ENCODE data around the gene TOLLIP. TPM values are rescaled to one million over a fixed set of nuclear protein-coding genes. Genes with fewer than 3 reads are reported as not detected.

Gene TOLLIP
- total RNA-seq, 1 donor from 2014 or later: 71.1 TPM

DNA sequence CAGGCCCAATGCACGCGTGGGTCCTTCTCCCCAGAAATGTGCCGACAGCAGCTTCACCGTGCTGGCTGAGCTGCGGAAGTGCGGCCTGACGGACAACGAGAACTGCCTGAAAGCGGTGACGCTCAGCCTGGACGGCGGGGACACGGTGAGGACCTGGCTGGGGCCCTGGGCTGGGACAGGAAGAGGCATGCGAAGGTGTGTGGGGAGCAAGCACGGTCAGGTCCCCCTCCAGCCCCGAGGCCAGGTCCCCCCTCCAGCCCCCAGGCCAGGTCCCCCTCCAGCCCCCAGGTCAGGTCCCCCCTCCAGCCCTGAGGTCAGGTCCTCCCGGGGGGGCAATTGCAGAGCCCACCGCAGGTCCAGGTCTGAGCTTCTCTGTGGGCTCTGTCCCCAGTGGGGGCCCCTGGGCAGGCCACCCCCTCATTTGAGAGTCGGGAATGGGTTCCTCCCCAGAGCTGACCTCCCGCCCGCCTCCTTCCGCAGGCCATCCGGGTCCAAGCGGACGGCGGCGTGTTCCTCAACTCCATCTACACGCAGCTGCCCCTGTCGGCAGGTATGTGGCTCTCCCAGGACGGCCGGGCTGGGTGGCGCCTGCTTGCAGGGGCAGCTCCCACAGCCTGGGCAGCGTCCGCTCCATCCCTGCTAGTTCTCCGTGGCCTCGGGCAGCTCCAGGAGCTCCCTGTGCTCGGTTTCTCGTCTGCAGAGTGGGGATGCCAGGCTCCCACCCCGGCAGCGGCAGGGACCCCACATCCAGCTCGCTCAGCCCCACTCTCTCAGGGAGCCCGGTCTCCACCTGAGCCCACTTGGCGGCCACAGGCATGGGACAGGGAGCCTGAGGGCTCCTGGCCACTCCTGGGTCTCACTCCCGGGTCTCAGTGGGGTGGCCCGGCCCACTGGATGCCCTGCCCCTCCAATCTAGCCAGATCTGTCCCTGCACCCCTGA, 78.7 kb downstream of the TOLLIP start:
- Histone ChIP-seq H3K36me3 (no peaks in the 10 kb centered on the region), H3K4me3 (no peak overlapping the region), H3K9me3 (no peaks in the 10 kb centered on the region), H3K4me1 (no peaks in the 10 kb centered on the region), H3K27ac (no peak overlapping the region), H3K27me3 (no peaks in the 10 kb centered on the region)
- no peak for ATAC-seq
- peak; percentile 65 for DNase-seq
- intact Hi-C loops (cut with DNase I): no loop called here
- TF ChIP-seq, protein P1, sequence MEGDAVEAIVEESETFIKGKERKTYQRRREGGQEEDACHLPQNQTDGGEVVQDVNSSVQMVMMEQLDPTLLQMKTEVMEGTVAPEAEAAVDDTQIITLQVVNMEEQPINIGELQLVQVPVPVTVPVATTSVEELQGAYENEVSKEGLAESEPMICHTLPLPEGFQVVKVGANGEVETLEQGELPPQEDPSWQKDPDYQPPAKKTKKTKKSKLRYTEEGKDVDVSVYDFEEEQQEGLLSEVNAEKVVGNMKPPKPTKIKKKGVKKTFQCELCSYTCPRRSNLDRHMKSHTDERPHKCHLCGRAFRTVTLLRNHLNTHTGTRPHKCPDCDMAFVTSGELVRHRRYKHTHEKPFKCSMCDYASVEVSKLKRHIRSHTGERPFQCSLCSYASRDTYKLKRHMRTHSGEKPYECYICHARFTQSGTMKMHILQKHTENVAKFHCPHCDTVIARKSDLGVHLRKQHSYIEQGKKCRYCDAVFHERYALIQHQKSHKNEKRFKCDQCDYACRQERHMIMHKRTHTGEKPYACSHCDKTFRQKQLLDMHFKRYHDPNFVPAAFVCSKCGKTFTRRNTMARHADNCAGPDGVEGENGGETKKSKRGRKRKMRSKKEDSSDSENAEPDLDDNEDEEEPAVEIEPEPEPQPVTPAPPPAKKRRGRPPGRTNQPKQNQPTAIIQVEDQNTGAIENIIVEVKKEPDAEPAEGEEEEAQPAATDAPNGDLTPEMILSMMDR (IDR thresholded peaks at IDR 0.05): no peak

DNA sequence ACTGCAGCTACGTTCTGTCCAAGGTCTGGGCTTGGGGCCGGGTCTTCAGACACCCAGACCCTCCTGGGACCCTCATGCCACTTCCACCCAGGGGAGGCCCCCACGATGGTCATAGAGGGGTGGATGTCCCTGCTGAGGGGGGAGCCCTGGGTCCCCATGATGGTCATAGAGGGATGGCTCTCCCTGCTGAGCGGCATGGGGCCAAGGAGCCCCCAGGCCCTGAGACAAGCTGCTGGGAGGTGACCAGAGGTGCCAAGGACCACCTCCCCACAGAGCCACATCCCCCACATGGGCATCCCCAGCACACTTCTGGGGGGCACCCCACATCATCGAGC, 79.3 kb downstream of the TOLLIP start:
- Histone ChIP-seq H3K9me3 (no peaks in the 10 kb centered on the region), H3K4me1 (no peaks in the 10 kb centered on the region), H3K4me3 (no peak overlapping the region), H3K27me3 (no peaks in the 10 kb centered on the region), H3K27ac (no peak overlapping the region), H3K36me3 (no peaks in the 10 kb centered on the region)
- intact Hi-C loops (cut with DNase I): no loop called here
- ATAC-seq (no peak), DNase-seq (peak; percentile 44)
- TF ChIP-seq, protein P1 (IDR thresholded peaks at IDR 0.05): no peak

DNA sequence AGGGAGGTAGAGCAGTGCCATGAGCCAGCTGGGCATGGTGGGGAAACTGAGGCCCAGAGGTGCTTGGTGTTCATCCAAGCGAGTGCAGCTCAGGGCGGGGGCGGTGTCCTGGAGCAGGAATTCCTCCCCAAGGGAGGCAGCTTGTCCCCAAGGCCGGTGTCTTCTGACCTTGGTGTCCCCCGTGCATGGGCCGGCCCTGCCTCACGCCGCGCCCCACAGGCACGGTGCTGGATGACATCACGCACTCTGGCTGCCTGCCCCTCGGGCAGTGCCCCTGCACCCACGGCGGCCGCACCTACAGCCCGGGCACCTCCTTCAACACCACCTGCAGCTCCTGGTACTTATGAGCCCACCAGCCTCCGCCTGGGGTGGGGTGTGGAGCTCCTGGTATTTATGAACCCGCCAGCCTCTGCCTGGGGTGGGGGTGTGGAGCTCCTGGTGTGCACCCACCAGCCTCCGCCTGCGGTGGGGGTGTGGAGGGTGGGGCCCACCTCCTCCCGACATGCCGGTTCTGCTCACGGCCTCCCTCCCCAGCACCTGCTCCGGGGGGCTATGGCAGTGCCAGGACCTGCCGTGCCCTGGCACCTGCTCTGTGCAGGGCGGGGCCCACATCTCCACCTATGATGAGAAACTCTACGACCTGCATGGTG, 79.8 kb downstream of the TOLLIP start:
- ATAC-seq (no peak), DNase-seq (no peak)
- Histone ChIP-seq H3K36me3 (no peaks in the 10 kb centered on the region), H3K9me3 (no peaks in the 10 kb centered on the region), H3K4me3 (no peak overlapping the region), H3K27ac (no peak overlapping the region), H3K27me3 (no peaks in the 10 kb centered on the region), H3K4me1 (no peaks in the 10 kb centered on the region)
- TF ChIP-seq, protein P1 (IDR thresholded peaks at IDR 0.05): no peak
- intact Hi-C loops (cut with DNase I): no loop called here

DNA sequence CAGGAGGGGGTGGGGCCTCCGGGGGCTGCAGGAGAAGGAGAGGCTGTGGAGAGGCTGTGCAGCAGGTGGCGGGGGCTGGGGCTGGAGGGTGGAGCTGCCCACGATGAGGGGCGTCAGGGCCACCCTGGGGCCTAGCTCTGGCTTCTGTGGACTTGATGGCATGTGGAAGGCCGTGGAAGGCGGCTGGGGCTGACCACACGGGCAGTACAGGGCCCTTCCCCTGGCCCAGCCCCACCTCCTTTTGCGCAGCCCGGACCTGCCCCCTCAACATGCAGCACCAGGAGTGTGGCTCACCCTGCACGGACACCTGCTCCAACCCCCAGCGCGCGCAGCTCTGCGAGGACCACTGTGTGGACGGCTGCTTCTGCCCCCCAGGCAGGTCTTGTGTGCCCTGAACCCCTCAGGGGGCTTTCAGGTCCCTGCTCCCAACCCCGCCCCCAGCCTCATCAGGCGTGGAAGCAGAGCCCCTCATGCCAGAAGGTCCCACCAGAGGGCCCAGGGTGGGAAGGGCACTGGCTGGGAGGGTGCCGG, 80.4 kb downstream of the TOLLIP start:
- intact Hi-C loops (cut with DNase I): no loop called here
- Histone ChIP-seq H3K4me3 (no peak overlapping the region), H3K9me3 (no peaks in the 10 kb centered on the region), H3K27ac (no peak overlapping the region), H3K27me3 (peaks cover 2% of the 10 kb centered on the region), H3K36me3 (no peaks in the 10 kb centered on the region), H3K4me1 (no peaks in the 10 kb centered on the region)
- no peak for ATAC-seq
- peak; percentile 61 for DNase-seq
- TF ChIP-seq, protein P1 (IDR thresholded peaks at IDR 0.05): no peak

DNA sequence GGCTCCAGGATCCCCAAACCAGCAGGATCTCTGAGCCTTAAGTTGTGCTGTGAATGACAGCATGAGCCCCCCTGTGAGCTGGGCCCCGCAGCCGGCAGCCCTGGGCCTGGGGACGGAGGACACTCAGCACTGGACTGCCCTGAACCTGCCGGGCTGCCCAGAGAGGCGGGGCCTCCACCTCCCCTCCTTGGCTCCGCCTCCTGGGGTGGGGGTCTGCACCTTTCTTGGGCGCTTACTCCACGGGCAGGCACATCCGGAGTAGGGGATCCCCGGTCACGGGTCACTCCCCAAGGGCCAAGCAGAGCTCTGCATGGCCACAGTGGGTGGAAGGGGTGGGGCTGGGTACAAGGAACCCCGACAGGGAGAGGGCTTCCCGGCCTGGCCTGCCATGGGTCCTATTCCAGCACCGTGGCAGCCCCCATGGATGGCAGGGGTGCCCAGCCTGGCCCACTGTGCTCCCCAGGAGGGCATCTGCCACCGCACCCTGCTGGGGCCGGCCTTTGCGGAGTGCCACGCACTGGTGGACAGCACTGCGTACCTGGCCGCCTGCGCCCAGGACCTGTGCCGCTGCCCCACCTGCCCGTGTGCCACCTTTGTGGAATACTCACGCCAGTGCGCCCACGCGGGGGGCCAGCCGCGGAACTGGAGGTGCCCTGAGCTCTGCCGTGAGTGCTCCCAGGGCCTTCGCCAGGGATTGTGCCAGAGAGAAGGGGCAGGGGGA, 81.2 kb downstream of the TOLLIP start:
- TF ChIP-seq, protein P1 (IDR thresholded peaks at IDR 0.05): no peak

More for the DNA sequence above, 81.2 kb downstream of the TOLLIP start:
- no peaks in the 10 kb centered on the region for H3K9me3 ChIP-seq
- DNase-seq (peak; percentile 62), ATAC-seq (no peak)
- no peak overlapping the region for H3K27ac ChIP-seq
- H3K4me1 ChIP-seq: no peaks in the 10 kb centered on the region
- intact Hi-C loops (cut with DNase I): no loop called here
- peaks cover 9% of the 10 kb centered on the region for H3K27me3 ChIP-seq
- no peaks in the 10 kb centered on the region for H3K36me3 ChIP-seq
- H3K4me3 ChIP-seq: no peak overlapping the region

Measured in upper lobe of right lung (tissue), 1 donor.